ENCODE measurements around the gene APLP2.
"Not testable (repeated sequence)": the region's sequence is repeated elsewhere in the genome, so short reads cannot be mapped to it uniquely, and the experiment has no call there.

- TF ChIP-seq TFDP2 (CRISPR knock-in tag; IDR thresholded peaks at IDR 0.05); ZNF83 (CRISPR knock-in tag; IDR thresholded peaks at IDR 0.05; ENCODE audit: borderline replicate concordance); MAFK (conservative IDR thresholded peaks at IDR 0.05 in 1 of 2, IDR thresholded peaks at IDR 0.05 in 1 of 2; ENCODE audit: low read length in 2 of 2); POLR2AphosphoS2 (IDR thresholded peaks at IDR 0.05; ENCODE audit: low read depth, low read length); JUN (CRISPR knock-in tag; IDR thresholded peaks at IDR 0.05); ZNF160 (CRISPR knock-in tag; IDR thresholded peaks at IDR 0.05); ZSCAN9 (CRISPR knock-in tag; IDR thresholded peaks at IDR 0.05; ENCODE audit: borderline replicate concordance); CHD4 (IDR thresholded peaks at IDR 0.05; ENCODE audit: borderline replicate concordance, low read length): not testable (repeated sequence)
Measured at GRCh38 chr11:130193551-130193950, 123.9 kb downstream of the APLP2 start.

All from HepG2 (cell line).